Smooth muscle cell (in vitro differentiated cells): ENCODE results near the gene TAF11L9. TPM values are rescaled to one million over a fixed set of nuclear protein-coding genes. Genes with fewer than 3 reads are reported as not detected.
"Not testable (repeated sequence)": the region's sequence is repeated elsewhere in the genome, so short reads cannot be mapped to it uniquely, and the experiment has no call there.

Experiments used
- DNase-seq: peaks from one replicate; lab custom pipeline; 2025; ENCODE audit not compliant: unreplicated experiment; lab: John Stamatoyannopoulos, UW
- H2AFZ ChIP-seq: fragments of 200-600 bp; sonication (generic); 2 replicates; pipeline ENCODE4 v1.6.0; 2016; ENCODE audit warnings: antibody characterized with exemption, low read depth, mild to moderate bottlenecking
- H3F3A ChIP-seq: fragments of 200-600 bp; sonication (generic); 2 replicates; pipeline ENCODE4 v1.6.0; 2017; ENCODE audit warnings: antibody characterized with exemption, low read depth
- H3K27ac ChIP-seq: fragments of 200-600 bp; sonication (generic); 2 replicates; pipeline ENCODE4 v1.5.1; 2016; ENCODE audit warnings: low read depth, mild to moderate bottlenecking
- H3K27me3 ChIP-seq: fragments of 200-600 bp; sonication (generic); 2 replicates; pipeline ENCODE4 v1.6.1; 2016; ENCODE audit warnings: low read depth, mild to moderate bottlenecking
- H3K36me3 ChIP-seq: fragments of 200-600 bp; sonication (generic); 2 replicates; pipeline ENCODE4 v1.5.1; 2016; ENCODE audit warnings: low read depth
- H3K4me1 ChIP-seq: fragments of 200-600 bp; sonication (generic); 2 replicates; pipeline ENCODE4 v1.5.1; 2016; ENCODE audit warnings: low read depth
- H3K4me2 ChIP-seq: fragments of 200-600 bp; sonication (generic); 2 replicates; pipeline ENCODE4 v1.6.0; 2016; ENCODE audit warnings: mild to moderate bottlenecking
- H3K4me3 ChIP-seq: fragments of 200-600 bp; sonication (generic); 2 replicates; pipeline ENCODE4 v1.5.1; 2016; ENCODE audit warnings: mild to moderate bottlenecking
- H3K79me2 ChIP-seq: fragments of 200-600 bp; sonication (generic); 2 replicates; pipeline ENCODE4 v1.6.0; 2016; ENCODE audit warnings: low read depth, mild to moderate bottlenecking
- H3K9ac ChIP-seq: fragments of 200-600 bp; sonication (generic); 2 replicates; pipeline ENCODE4 v1.6.0; 2016; ENCODE audit warnings: low read depth
- H3K9me3 ChIP-seq: fragments of 200-600 bp; sonication (generic); replicated peaks from 2 replicates; pipeline ENCODE4 v1.5.1; 2016; ENCODE audit warnings: low read depth
- H4K20me1 ChIP-seq: fragments of 200-600 bp; sonication (generic); 2 replicates; pipeline ENCODE4 v1.6.0; 2016; ENCODE audit warnings: low read depth
- CTCF ChIP-seq: fragments of 200-600 bp; sonication (generic); IDR thresholded peaks from 2 replicates; pipeline ENCODE4 v1.5.1; 2017; ENCODE audit warnings: borderline replicate concordance, mild to moderate bottlenecking, antibody characterized with exemption; ENCODE audit not compliant: insufficient read depth, poor library complexity, severe bottlenecking
- WGBS: methylation state at CpG from one replicate; pipeline ENCODE4 v1.1.7; 2016; ENCODE audit warnings: low lambda C conversion rate; 5-methylcytosine and 5-hydroxymethylcytosine counted together
- polyA plus RNA-seq: library from polyadenylated mRNA; unstranded; fragments of >200 nt; fragmentation: Nextera tagmentation; extraction: Ambion mirVana; gene quantifications from 2 replicates; pipeline ENCODE4 v1.2.1, GENCODE V29; 2016
- total RNA-seq: library from RNA; depleted of rRNA; stranded (reverse); fragments of >200 nt; gene quantifications from 2 replicates; pipeline ENCODE4 v1.2.3, GENCODE V29; 2014

The TAF11L9 gene
- total RNA-seq (not detected in 2 replicates), polyA plus RNA-seq (not detected in 2 replicates)

- not testable (repeated sequence) for H3K27ac ChIP-seq, H3K27me3 ChIP-seq, H3K79me2 ChIP-seq, H3K9me3 ChIP-seq, H3K9ac ChIP-seq, H3K36me3 ChIP-seq, H3F3A ChIP-seq, H3K4me3 ChIP-seq, H3K4me1 ChIP-seq, H2AFZ ChIP-seq, DNase-seq, H3K4me2 ChIP-seq, H4K20me1 ChIP-seq
- WGBS, result 98% methylated on average over 13 of the region's 15 CpGs
Measured at GRCh38 chr5:17594255-17594654, at the start of gene TAF11L9. Gene TAF11L9 (minus strand): TSS chr5:17594394.

- no peak within 1 kb of the TSS for H3K9ac ChIP-seq
- H4K20me1 ChIP-seq, result no peaks in the 10 kb centered on the region
- WGBS, result 97% methylated on average over 5 of the region's 5 CpGs
- H3K4me1 ChIP-seq, result no peaks in the 10 kb centered on the region
- no peak for DNase-seq
- H3K4me2 ChIP-seq, result no peak within 1 kb of the TSS
- H3K36me3 ChIP-seq, result no peaks in the 10 kb centered on the region
- H3F3A ChIP-seq, result no peaks in the 10 kb centered on the region
- H3K9me3 ChIP-seq, result no peaks in the 10 kb centered on the region
- TF ChIP-seq CTCF, result no peak
- no peak within 1 kb of the TSS for H2AFZ ChIP-seq
- H3K27ac ChIP-seq, result no peak within 1 kb of the TSS
- H3K4me3 ChIP-seq, result no peak within 1 kb of the TSS
- H3K27me3 ChIP-seq, result no peaks in the 10 kb centered on the region
- no peaks in the 10 kb centered on the region for H3K79me2 ChIP-seq
Measured at GRCh38 chr5:17634160-17634559, 40.0 kb upstream of the TAF11L9 start, which contains the start of gene TAF11L14. Gene TAF11L14 (plus strand): TSS chr5:17634460.

DNA sequence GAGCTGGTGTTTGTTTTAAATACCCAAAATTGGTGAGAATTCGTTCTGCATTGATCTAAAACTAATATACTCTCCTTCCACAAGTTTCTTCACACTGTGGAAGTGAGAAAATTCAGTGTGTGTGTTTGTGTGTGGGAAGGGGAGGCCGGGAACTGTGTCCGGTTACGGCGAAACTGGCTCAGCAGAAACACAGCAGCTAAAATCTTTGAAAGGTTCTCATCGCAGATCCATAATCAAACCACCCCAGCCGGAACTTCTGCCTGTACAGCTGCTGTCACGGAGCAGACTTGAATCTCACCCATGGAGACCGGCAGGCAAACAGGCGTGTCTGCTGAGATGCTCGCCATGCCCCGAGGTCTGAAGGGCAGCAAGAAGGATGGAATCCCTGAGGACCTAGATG, 37.6 kb upstream of the TAF11L9 start, which contains the start of gene TAF11L13:
TAF11L13 (plus strand) TSS at position 301 of the 400 bp plus-strand sequence.
- H4K20me1 ChIP-seq, H3K27me3 ChIP-seq, H3K27ac ChIP-seq, H3K9me3 ChIP-seq, H3K4me2 ChIP-seq, H3K36me3 ChIP-seq, H3K4me3 ChIP-seq, DNase-seq, H3F3A ChIP-seq, H3K9ac ChIP-seq, H3K4me1 ChIP-seq, H2AFZ ChIP-seq, H3K79me2 ChIP-seq: not testable (repeated sequence)
- 93% methylated on average over 9 of the region's 12 CpGs for WGBS

DNA sequence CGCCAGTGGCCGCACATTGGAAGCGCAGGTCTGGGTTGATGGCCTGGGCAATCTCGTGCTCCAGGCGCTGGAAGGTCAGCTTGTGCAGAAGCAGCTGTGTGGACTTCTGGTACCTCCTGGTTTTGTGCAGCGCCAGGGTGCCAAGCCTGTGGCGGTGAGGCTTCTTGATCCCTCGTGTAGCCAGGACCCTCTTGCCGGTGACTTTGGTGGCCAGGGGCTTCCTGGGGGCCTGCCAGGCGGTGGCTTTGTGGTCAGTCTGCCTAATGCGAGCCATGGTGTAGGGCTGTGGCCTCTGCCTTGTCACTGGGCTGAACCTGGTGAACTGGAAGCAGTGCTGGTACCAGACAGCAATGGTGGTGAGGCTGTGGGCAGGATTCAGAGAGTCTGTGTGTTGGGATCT, 31.5 kb upstream of the TAF11L9 start:
- H3F3A ChIP-seq, result no peaks in the 10 kb centered on the region
- no peak overlapping the region for H3K27ac ChIP-seq
- no peaks in the 10 kb centered on the region for H3K36me3 ChIP-seq
- H2AFZ ChIP-seq, result no peak overlapping the region
- WGBS, result 86% methylated on average over 11 of the region's 11 CpGs
- no peaks in the 10 kb centered on the region for H3K79me2 ChIP-seq
- H3K4me1 ChIP-seq, result no peaks in the 10 kb centered on the region
- no peak overlapping the region for H3K4me2 ChIP-seq
- TF ChIP-seq CTCF, result no peak
- no peaks in the 10 kb centered on the region for H3K27me3 ChIP-seq
- H4K20me1 ChIP-seq, result no peaks in the 10 kb centered on the region
- no peak overlapping the region for H3K9ac ChIP-seq
- H3K4me3 ChIP-seq, result no peak overlapping the region
- no peak for DNase-seq
- no peaks in the 10 kb centered on the region for H3K9me3 ChIP-seq

GRCh38 chr5:17620627-17621026, 26.4 kb upstream of the TAF11L9 start:
- no peaks in the 10 kb centered on the region for H3K79me2 ChIP-seq
- peak; percentile 29 for TF ChIP-seq CTCF
- WGBS, result 70% methylated on average over 17 of the region's 17 CpGs
- no peak overlapping the region for H3K27ac ChIP-seq
- H3K4me3 ChIP-seq, result no peak overlapping the region
- H2AFZ ChIP-seq, result no peak overlapping the region
- no peak overlapping the region for H3K4me2 ChIP-seq
- no peak for DNase-seq
- H3K9ac ChIP-seq, result no peak overlapping the region
- no peaks in the 10 kb centered on the region for H3K9me3 ChIP-seq
- no peaks in the 10 kb centered on the region for H3K27me3 ChIP-seq
- H3K36me3 ChIP-seq, result no peaks in the 10 kb centered on the region
- H3K4me1 ChIP-seq, result no peaks in the 10 kb centered on the region
- no peaks in the 10 kb centered on the region for H3F3A ChIP-seq
- H4K20me1 ChIP-seq, result no peaks in the 10 kb centered on the region
